Measurements from ENCODE around the gene SLC12A9. TPM values are rescaled to one million over a fixed set of nuclear protein-coding genes. Genes with fewer than 3 reads are reported as not detected.

SLC12A9 gene
- total and polyA plus RNA-seq, 4 donors: 28.5 to 52.6 (median 39.2) TPM

DNA sequence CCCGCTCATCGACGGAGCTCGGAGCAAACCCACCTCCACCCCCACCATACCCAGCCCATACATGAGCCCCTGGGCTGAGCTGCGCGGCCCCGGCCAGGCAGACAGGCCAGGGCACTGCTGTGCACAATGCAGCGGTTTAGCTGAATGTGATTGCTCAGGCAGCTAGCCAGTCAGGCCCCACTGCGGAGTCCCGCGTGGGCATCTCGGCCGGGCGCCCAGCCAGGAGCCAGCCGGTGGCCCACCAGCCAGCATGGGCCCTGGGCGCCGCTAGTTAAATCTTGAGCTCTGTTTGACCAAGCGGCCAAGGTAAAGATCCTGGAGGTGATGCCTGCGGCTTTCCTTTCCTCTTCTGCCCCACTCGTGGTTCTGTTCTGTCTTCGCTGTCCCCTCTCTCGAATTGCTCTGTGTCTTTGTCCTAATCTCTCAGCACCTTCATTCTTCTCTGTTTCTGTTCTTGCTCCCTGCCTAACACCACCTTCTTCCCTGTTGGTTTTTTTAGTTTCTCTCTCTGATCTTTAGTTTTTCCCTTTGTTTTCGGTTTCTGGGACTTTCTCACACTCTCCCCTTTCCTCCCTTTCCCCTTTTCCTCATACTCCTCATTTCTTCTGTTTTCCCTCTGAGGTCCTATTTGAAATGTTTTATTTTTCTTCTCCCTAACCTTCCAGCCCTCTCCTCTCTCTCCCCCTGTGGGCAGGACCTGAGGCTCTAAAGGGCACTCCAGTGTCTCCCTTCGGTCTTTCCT is 30.4 kb downstream of the SLC12A9 start:
- no peak for TF ChIP-seq CTCF (IDR thresholded peaks at IDR 0.05; ENCODE audit: control extremely low read depth, extremely low read depth)
- no peak overlapping the region for H3K4me3 ChIP-seq
- no peak overlapping the region for H3K9ac ChIP-seq (ENCODE audit: insufficient read depth in 1 of 2, low read length in 2 of 2)
- peaks cover 0 to 11% (median 6%) of the 10 kb centered on the region in 5 donors for H3K4me1 ChIP-seq (ENCODE audit: control insufficient read depth in 5 of 5, insufficient read depth in 5 of 5, low read length in 5 of 5)
- no peak for DNase-seq
- no peaks in the 10 kb centered on the region for H3K27me3 ChIP-seq (ENCODE audit: control insufficient read depth in 3 of 3, insufficient read depth in 3 of 3, low read length in 2 of 3)
- H3K9me3 ChIP-seq (ENCODE audit: control insufficient read depth in 4 of 4, insufficient read depth in 3 of 4, low read length in 3 of 4): no peaks in the 10 kb centered on the region
- no peak overlapping the region for H3K27ac ChIP-seq (ENCODE audit: low read depth in 1 of 2, low read length in 1 of 2)
- 95 to 97% methylated on average over 24 of the region's 24 CpGs for WGBS, 2 donors
- no peak for ATAC-seq (ENCODE audit: insufficient read depth, low FRiP score)
- peaks cover 25 to 70% (median 64%) of the 10 kb centered on the region in 4 donors for H3K36me3 ChIP-seq (ENCODE audit: control insufficient read depth in 4 of 4, insufficient read depth in 4 of 4, low read length in 4 of 4)

DNA sequence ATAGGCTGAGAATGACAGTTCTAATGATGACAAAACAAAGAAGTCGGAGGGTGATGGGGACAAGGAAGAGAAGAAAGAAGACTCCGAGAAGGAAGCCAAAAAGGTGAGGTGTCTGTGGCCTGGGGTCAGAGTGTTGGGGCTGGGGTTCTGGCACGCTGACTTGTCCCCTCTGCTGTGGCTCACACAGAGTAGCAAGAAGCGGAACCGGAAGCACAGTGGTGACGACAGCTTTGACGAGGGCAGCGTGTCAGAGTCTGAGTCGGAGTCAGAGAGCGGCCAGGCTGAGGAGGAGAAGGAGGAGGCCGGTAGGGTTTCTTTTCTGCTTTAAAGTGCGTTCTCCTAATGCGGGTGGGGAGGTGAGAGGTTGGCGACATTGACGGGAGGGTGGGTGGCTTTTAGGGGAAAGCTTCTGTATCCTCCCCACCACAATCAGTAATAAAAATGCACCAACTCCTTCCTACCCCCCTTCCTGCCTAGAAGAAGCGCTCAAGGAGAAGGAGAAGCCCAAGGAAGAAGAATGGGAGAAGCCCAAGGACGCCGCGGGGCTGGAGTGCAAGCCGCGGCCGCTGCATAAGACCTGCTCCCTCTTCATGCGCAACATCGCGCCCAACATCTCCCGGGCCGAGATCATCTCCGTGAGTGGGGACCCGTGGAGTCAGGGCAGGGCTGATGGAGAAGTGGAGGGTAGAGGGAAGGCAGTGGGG is 32.4 kb downstream of the SLC12A9 start:
- Histone ChIP-seq H3K27me3 (ENCODE audit: control insufficient read depth in 3 of 3, insufficient read depth in 3 of 3, low read length in 2 of 3) (no peaks in the 10 kb centered on the region), H3K36me3 (ENCODE audit: control insufficient read depth in 4 of 4, insufficient read depth in 4 of 4, low read length in 4 of 4) (peaks cover 25 to 70% (median 64%) of the 10 kb centered on the region in 4 donors), H3K9ac (ENCODE audit: insufficient read depth in 1 of 2, low read length in 2 of 2) (no peak overlapping the region), H3K27ac (ENCODE audit: low read depth in 1 of 2, low read length in 1 of 2) (no peak overlapping the region), H3K9me3 (ENCODE audit: control insufficient read depth in 4 of 4, insufficient read depth in 3 of 4, low read length in 3 of 4) (no peaks in the 10 kb centered on the region), H3K4me1 (ENCODE audit: control insufficient read depth in 5 of 5, insufficient read depth in 5 of 5, low read length in 5 of 5) (peaks cover 0 to 24% (median 11%) of the 10 kb centered on the region in 5 donors), H3K4me3 (no peak overlapping the region)
- TF ChIP-seq CTCF (IDR thresholded peaks at IDR 0.05; ENCODE audit: control extremely low read depth, extremely low read depth): no peak
- DNase-seq (no peak), ATAC-seq (ENCODE audit: insufficient read depth, low FRiP score) (no peak)
- WGBS, 2 donors: 92 to 93% methylated on average over 29 of the region's 29 CpGs

DNA sequence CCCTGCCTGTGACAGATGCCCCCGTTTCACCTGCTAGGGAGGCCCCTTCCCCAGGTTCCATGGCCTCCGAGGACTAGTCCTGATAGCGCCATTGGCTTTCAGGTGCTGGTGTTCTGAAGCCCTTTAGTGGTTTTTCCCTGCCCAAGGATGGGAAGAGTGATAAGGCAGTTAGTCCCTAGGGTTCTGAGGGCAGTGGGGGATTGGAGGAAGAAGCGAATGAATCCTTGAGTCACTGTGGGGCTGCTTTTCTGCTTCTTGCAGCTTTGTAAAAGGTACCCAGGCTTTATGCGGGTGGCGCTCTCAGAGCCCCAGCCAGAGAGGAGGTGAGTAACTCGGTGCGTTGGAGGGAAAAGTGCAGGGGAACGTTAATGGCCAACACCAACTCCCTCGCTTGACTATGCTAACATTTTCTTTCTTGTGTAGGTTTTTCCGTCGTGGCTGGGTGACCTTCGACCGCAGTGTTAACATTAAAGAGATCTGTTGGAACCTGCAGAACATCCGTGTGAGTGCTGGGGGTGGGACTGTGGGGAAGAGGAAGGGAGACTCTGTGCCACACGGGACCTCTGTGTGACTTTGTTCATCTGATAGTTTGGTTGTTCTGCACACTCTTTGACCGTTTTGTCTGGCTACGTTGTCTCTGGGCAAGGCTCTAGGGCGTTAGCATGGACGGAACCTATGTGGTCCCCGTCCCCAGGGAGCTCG is 33.1 kb downstream of the SLC12A9 start:
- no peaks in the 10 kb centered on the region for H3K9me3 ChIP-seq (ENCODE audit: control insufficient read depth in 4 of 4, insufficient read depth in 3 of 4, low read length in 3 of 4)
- no peaks in the 10 kb centered on the region for H3K27me3 ChIP-seq (ENCODE audit: control insufficient read depth in 3 of 3, insufficient read depth in 3 of 3, low read length in 2 of 3)
- peaks cover 0 to 25% (median 11%) of the 10 kb centered on the region in 5 donors for H3K4me1 ChIP-seq (ENCODE audit: control insufficient read depth in 5 of 5, insufficient read depth in 5 of 5, low read length in 5 of 5)
- TF ChIP-seq CTCF (IDR thresholded peaks at IDR 0.05; ENCODE audit: control extremely low read depth, extremely low read depth): no peak
- 88 to 92% methylated on average over 22 of the region's 22 CpGs for WGBS, 2 donors
- ATAC-seq (ENCODE audit: insufficient read depth, low FRiP score) (no peak), DNase-seq (no peak)
- no peak overlapping the region for H3K4me3 ChIP-seq
- H3K9ac ChIP-seq (ENCODE audit: insufficient read depth in 1 of 2, low read length in 2 of 2): no peak overlapping the region
- H3K36me3 ChIP-seq (ENCODE audit: control insufficient read depth in 4 of 4, insufficient read depth in 4 of 4, low read length in 4 of 4): peaks cover 25 to 68% (median 62%) of the 10 kb centered on the region in 4 donors
- H3K27ac ChIP-seq (ENCODE audit: low read depth in 1 of 2, low read length in 1 of 2): no peak overlapping the region
